Subcutaneous abdominal adipose tissue (tissue), 5 donors: ENCODE data around the gene PKP1.
A peak's percentile ranks its signal among the peaks of the same experiment; 100 is the strongest.

Experiments
- H3K27ac ChIP-seq: one replicate; pipeline ENCODE4 v1.7.0; 2013; ENCODE audit warnings: low read depth, mild to moderate bottlenecking, inconsistent platforms, low read length, moderate library complexity
- H3K27me3 ChIP-seq, 5 donors: one replicate each; pipeline ENCODE4 v1.7.0; 2013; ENCODE audit warnings: low read length in 5 of 5, inconsistent platforms in 1 of 5; ENCODE audit not compliant: control insufficient read depth in 5 of 5, insufficient read depth in 4 of 5
- H3K36me3 ChIP-seq, 5 donors: one replicate each; pipeline ENCODE4 v1.7.0; 2013; ENCODE audit warnings: low read length in 5 of 5; ENCODE audit not compliant: control insufficient read depth in 5 of 5, insufficient read depth in 5 of 5
- H3K4me1 ChIP-seq, 5 donors: one replicate each; pipeline ENCODE4 v1.7.0; 2013; ENCODE audit warnings: low read length in 5 of 5, mild to moderate bottlenecking in 3 of 5, moderate library complexity in 1 of 5; ENCODE audit not compliant: control insufficient read depth in 5 of 5, insufficient read depth in 5 of 5
- H3K4me3 ChIP-seq, 5 donors: one replicate each; pipeline ENCODE4 v1.7.0; 2013; ENCODE audit warnings: low read length in 5 of 5, low read depth in 1 of 5
- H3K9ac ChIP-seq, 5 donors: one replicate each; pipeline ENCODE4 v1.7.0; 2013; ENCODE audit warnings: low read length in 5 of 5, mild to moderate bottlenecking in 4 of 5, moderate library complexity in 3 of 5
- H3K9me3 ChIP-seq, 5 donors: one replicate each; pipeline ENCODE4 v1.7.0; 2013; ENCODE audit warnings: low read length in 5 of 5; ENCODE audit not compliant: control insufficient read depth in 5 of 5
- donor health status: healthy.
- donor health status: healthy.
- donor health status: healthy.
- donor health status: healthy.
- donor health status: healthy.

The PKP1 gene

GRCh38 chr1:201259476-201260235 is 23.6 kb upstream of the PKP1 start:
- Histone ChIP-seq H3K4me1 (peaks cover 0 to 15% (median 10%) of the 10 kb centered on the region in 5 donors), H3K4me3 (peak overlapping the region in 2 of 5 donors; percentile 34 to 36), H3K27me3 (peaks cover 13 to 28% (median 25%) of the 10 kb centered on the region in 5 donors), H3K36me3 (no peaks in the 10 kb centered on the region), H3K9me3 (no peaks in the 10 kb centered on the region), H3K27ac (no peak overlapping the region), H3K9ac (peak overlapping the region in 1 of 5 donors; percentile 18)

GRCh38 chr1:201260236-201260590 is 23.1 kb upstream of the PKP1 start:
- no peaks in the 10 kb centered on the region for H3K9me3 ChIP-seq
- peaks cover 13 to 28% (median 25%) of the 10 kb centered on the region in 5 donors for H3K27me3 ChIP-seq
- H3K27ac ChIP-seq = no peak overlapping the region
- no peaks in the 10 kb centered on the region for H3K36me3 ChIP-seq
- H3K9ac ChIP-seq = no peak overlapping the region
- peak overlapping the region in 2 of 5 donors; percentile 34 to 36 for H3K4me3 ChIP-seq
- H3K4me1 ChIP-seq = peaks cover 0 to 15% (median 10%) of the 10 kb centered on the region in 5 donors

GRCh38 chr1:201260648-201261311 is 22.5 kb upstream of the PKP1 start:
- peaks cover 0 to 15% (median 10%) of the 10 kb centered on the region in 5 donors for H3K4me1 ChIP-seq
- H3K36me3 ChIP-seq = no peaks in the 10 kb centered on the region
- H3K9me3 ChIP-seq = no peaks in the 10 kb centered on the region
- H3K27ac ChIP-seq = no peak overlapping the region
- peaks cover 13 to 28% (median 25%) of the 10 kb centered on the region in 5 donors for H3K27me3 ChIP-seq
- no peak overlapping the region for H3K4me3 ChIP-seq
- no peak overlapping the region for H3K9ac ChIP-seq

GRCh38 chr1:201261771-201262547 is 21.3 kb upstream of the PKP1 start:
- Histone ChIP-seq H3K9ac (no peak overlapping the region), H3K27me3 (peaks cover 13 to 28% (median 25%) of the 10 kb centered on the region in 5 donors), H3K27ac (no peak overlapping the region), H3K9me3 (no peaks in the 10 kb centered on the region), H3K4me1 (peaks cover 0 to 15% (median 10%) of the 10 kb centered on the region in 5 donors), H3K4me3 (no peak overlapping the region), H3K36me3 (no peaks in the 10 kb centered on the region)

- Histone ChIP-seq H3K4me3 (no peak overlapping the region), H3K36me3 (no peaks in the 10 kb centered on the region), H3K27me3 (peaks cover 13 to 28% (median 25%) of the 10 kb centered on the region in 5 donors), H3K27ac (no peak overlapping the region), H3K4me1 (peaks cover 0 to 15% (median 10%) of the 10 kb centered on the region in 5 donors), H3K9ac (no peak overlapping the region), H3K9me3 (no peaks in the 10 kb centered on the region)
These were observed 20.2 kb upstream of the PKP1 start for GRCh38 chr1:201262963-201263608.

GRCh38 chr1:201264072-201264471 is 19.2 kb upstream of the PKP1 start:
- Histone ChIP-seq H3K27me3 (peaks cover 16 to 28% (median 20%) of the 10 kb centered on the region in 5 donors), H3K9ac (no peak overlapping the region), H3K4me1 (peaks cover 0 to 14% (median 10%) of the 10 kb centered on the region in 5 donors), H3K4me3 (no peak overlapping the region), H3K9me3 (no peaks in the 10 kb centered on the region), H3K36me3 (no peaks in the 10 kb centered on the region), H3K27ac (no peak overlapping the region)

GRCh38 chr1:201264554-201264953 is 18.8 kb upstream of the PKP1 start:
- no peak overlapping the region for H3K9ac ChIP-seq
- peaks cover 0 to 9% (median 8%) of the 10 kb centered on the region in 5 donors for H3K4me1 ChIP-seq
- no peak overlapping the region for H3K27ac ChIP-seq
- H3K9me3 ChIP-seq = no peaks in the 10 kb centered on the region
- peaks cover 11 to 25% (median 17%) of the 10 kb centered on the region in 5 donors for H3K27me3 ChIP-seq
- H3K36me3 ChIP-seq = no peaks in the 10 kb centered on the region
- no peak overlapping the region for H3K4me3 ChIP-seq

- Histone ChIP-seq H3K36me3 (no peaks in the 10 kb centered on the region), H3K4me1 (no peaks in the 10 kb centered on the region), H3K9ac (no peak overlapping the region), H3K27me3 (peaks cover 3 to 14% (median 8%) of the 10 kb centered on the region in 5 donors), H3K9me3 (no peaks in the 10 kb centered on the region), H3K4me3 (no peak overlapping the region), H3K27ac (no peak overlapping the region)
These were observed 17.6 kb upstream of the PKP1 start for GRCh38 chr1:201265756-201266155.

- Histone ChIP-seq H3K4me1 (no peaks in the 10 kb centered on the region), H3K9ac (no peak overlapping the region), H3K27ac (no peak overlapping the region), H3K27me3 (peaks cover 0 to 13% (median 6%) of the 10 kb centered on the region in 5 donors), H3K9me3 (no peaks in the 10 kb centered on the region), H3K4me3 (no peak overlapping the region), H3K36me3 (no peaks in the 10 kb centered on the region)
These were observed 17.0 kb upstream of the PKP1 start for GRCh38 chr1:201266276-201266675.
